ENCODE measurements around the gene HLCS.

Gene HLCS

DNA sequence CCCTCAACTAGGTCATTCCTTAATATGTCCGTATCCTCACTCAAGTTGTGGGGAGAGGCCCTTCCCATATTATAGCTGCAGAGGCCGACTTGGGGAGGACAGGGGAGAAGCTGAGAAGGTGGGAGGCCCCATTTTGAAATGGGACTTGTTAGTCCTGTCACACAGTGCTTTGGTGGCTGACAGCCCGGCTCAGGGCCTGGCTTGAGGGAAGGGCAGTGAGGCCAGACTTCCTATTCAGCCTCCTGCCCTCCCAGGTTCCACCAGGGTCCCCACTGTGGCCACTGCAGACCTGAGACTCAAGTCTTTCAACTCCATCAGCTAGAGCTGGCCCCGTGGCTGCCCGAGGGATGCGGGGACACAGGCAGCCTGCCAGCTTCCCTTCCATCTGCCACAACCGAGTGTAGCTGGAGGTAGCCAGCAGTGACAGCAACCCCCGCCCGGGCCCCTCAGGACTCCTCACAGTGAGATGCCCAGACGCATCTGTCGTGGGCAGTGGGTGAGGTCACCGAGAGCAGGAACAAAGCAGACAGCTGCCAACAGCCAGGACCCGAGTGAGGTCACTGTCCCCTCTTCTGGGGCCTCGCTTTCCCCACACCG lies 230.6 kb downstream of the HLCS start:
- no peak for DNase-seq

DNA sequence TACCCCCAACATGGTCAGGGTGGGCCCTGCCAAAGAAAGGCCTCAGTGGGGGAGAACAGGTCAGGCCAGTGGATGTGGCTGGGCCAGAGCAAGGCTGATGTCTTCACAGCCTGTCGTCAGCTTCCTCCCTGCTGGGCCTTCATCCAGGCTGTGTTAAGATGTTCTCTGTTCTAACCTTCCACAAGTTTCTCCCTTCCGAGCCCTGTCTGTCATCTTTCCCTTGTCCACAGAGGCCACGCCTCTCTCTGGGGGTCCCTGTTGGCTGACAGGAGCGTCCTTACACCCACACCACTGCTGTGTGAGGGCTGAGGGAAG lies 231.3 kb downstream of the HLCS start:
- DNase-seq: no peak

DNA sequence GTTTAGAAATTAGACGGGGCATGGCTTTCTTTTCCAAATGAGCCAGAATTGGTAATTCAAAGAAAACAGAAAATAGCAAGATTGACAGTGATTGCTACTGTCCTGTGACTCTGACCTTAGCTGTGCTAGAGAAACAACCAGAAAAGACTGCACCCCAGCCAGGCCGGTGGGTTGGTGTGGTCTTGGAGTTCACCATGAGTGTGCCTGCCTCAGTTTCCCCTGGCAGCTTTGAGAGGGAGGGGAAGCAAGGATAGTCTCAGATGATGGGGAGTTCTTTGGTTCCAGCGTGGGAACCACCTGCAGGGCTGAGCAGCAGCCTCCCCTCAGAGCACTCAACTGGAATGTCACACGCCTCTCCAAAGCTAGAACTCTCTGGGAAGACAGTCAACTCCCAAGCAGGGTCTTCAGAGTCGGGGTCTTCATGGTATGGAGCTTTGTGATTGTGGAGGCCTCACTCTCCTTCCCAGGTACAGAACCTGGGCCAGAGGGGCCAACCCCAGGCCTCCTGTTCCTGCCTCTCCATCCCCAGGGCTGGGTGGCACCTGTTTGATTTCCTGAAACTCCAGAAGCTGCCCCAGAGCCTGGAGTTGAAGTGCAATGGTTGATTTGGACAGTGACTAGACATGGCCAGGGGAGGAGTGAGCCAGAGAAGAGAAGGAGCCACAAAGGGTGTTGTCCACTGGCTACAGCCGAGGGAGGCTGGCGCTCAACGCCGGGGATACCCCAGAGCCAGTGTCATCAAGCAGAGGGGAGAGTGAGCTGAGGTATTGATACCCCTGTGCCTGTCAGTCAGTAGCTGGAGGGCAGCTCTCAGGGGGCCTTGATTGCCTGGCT lies 231.9 kb downstream of the HLCS start:
- DNase-seq: no peak

DNA sequence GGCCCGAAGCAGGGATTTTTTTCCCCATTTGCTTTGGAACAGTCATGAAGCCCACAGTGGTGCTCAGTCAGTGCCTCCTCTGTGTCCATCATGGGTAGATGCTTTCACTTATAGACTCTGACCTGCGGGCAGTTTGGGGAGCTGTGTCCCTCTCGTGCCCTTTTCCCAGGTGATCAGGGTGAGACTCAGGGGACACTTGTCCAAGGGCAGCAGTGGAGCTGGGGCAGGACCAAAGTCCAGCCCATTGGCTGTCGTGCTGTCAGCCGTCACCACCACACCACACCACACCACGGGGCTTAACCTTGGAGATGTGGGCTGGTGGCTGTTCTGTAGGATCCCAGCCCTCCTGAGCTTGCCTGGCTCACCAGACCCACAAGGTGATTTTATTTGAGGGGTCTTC lies 232.6 kb downstream of the HLCS start:
- DNase-seq: no peak

DNA sequence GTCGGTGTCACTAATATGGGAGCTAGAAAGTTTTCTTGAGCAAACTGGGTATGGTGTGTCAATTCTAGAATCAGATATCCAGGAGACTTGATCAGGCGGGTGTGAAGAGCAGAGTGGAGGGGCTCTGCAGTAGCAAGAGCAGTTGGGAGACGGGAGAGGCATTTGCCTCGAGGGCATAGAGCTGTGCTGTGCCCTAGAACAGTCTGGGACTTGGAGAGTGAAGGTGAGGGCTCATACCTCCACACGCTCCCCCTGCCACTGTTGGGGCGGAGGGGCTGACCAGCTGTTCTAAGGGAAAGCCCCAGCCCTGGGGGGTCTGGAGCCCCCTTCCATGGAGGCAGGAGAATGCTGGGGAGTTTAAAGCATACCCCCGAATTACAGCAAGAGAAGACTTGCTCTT lies 233.7 kb downstream of the HLCS start:
- no peak for DNase-seq

DNA sequence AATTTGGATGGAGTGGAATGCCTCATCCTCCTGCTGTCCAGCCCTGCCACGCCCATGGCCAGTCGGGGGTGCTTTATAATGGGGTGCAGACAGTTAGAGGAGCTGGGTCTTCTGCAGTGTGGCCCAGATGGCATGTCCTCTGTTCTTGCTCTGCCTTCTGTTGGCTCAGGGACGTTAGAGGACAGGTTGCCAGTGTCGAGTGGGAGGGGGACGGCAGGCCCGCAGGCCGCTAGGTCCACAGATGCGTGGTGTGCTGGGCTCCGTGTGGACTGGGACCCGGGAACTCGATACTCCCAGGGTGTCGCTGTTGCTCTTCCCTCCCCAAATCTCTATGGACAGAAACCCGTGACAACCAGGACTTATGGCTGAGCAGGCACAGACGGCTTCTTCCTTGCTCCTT lies 234.3 kb downstream of the HLCS start:
- no peak for DNase-seq

DNA sequence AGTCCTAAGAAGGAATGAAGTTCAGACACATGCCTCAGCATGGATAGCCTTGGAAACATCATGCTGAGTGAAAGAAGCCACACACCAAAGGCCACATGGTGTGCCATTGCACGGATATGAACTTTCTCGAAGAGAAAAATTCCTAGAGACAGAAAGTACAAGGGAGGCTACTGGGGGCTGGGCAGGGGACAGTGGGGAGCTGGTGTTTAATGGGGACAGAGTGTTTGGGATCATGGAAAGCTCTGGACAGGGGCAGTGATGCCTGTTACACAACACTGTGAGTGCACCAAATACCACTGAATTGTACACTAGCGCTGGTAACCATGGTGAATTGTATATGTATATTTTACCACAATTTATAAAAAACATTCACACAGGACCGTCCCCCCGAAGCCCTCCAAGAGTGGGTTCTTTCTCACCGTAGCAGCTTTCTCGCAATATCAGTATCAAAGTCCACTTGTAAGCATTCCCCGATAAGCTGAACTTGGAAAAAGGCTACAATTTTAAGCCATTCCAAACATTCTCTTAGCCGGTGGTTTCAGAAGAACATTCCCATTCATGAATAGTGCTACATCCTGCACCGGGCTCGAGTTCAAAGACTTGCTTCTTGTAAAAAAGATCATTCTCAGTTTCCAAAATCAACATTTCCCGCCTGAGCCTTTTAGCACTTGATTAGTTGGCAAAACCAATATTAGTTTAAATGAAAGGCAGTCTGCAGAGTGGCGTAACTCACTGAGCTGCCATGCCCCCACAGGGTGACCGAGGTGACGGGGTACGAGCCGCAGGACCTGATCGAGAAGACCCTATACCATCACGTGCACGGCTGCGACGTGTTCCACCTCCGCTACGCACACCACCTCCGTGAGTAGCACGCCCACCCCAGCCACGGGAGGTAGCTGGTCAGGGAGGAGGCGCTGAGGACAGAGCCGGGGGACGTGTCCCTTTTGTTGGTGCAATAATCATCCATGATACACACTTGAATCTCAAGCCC lies 235.9 kb downstream of the HLCS start:
- DNase-seq: no peak

DNA sequence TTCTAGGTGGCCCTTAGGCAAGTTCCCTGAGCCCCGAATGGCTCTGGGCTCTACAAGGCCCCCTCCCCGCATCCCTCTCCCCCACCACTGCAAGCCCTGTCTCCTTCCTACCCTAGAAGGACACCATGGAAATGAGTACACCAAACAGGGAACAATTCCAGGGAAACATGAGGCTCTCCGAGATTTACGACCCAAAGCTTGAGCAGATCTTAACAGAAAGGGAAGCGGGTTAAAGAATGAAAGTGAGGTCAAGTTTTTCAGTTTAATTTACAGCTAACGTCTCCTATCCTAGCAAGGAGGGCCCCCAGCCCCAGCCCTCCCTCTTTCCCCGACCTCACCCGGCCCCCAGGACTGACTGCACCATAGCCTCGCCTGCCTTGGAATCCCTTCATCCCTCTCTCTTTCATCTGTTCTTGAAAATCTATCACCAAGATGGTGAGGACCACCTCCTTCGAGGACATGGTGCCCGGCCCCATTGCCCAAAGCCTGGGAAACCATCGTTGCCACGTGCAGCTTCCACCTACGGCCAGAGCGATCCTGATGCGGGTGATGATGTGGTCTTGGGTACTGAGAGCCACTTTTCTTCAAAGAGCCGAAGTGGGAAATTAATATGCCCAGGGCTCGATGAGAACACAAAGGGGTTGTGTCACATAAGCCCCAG lies 237.0 kb downstream of the HLCS start:
- no peak for DNase-seq

DNA sequence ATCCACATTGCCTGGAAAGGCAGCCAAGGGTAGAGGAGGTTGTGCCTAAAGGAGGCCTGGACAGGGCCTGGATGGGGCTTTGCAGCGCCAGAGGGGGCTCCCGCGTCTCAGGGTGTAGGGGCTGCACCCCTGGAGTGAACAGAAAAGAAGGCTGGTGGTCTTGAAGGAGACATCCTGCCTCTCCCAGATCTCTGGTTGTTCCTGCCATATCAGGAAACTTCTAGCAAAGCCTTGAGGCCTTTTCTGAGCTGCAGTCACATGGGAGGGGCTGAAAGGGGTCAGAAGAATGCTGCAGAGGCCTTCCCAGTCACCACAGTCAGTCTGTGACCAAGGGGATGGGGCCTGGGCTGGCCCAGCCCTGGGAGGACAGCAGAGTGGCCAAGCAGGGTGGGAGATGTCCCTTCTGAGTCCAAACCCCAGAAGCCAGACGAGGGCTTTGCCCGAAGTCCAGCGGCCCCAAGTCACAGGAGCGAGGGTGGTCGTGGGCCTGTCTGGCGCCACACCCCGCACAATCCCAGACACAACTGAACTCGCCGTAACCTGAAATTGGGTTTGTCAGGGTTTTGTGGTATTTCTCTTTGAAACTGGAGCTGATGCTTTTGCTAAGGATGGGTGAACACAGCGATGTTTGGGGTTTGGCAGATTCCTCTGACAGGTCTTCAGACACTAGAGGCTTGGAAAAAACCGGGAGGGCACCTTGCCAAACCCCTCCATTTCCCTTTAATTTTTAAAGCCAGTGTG lies 237.9 kb downstream of the HLCS start:
- DNase-seq: no peak

DNA sequence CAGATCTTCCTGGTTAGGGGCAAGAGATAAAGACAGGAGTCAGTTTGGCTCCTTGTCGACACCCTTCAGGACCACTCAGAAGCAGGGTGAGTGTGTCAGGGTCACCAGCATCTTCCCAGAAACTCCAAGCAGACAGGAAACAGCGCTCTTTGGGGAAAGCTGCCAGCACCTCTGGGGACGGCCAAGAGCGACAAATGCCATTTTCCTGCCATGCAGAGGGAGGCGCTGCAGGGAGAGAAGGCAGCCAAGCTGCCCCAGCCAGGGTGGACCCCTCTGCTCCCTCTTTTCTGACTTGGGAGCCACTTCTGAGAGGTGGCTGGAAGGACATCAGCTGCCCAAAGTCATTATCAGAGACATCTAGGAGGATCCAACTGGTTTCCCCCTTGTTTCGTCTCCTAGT lies 238.6 kb downstream of the HLCS start:
- no peak for DNase-seq

DNA sequence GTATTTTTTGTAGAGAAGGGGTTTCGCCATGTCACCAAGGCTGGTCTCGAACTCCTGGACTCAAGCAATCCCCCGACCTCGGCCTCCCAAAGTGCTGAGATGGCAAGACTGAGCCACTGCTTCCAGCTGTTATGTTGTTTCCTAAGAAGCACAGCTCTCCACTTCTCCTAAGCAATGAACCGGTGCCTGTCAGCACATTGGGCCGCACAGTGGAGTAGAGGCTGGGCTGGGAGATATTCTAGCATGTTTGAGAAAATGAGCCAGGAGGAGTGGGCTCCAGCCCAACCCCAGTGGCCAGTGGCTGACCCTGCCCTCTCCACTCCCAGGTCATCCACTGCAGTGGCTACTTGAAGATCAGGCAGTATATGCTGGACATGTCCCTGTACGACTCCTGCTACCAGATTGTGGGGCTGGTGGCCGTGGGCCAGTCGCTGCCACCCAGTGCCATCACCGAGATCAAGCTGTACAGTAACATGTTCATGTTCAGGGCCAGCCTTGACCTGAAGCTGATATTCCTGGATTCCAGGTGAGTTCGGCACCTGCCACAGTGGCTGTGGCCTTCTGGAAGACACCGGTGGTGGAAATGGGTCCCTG lies 240.6 kb downstream of the HLCS start:
- DNase-seq: no peak

DNA sequence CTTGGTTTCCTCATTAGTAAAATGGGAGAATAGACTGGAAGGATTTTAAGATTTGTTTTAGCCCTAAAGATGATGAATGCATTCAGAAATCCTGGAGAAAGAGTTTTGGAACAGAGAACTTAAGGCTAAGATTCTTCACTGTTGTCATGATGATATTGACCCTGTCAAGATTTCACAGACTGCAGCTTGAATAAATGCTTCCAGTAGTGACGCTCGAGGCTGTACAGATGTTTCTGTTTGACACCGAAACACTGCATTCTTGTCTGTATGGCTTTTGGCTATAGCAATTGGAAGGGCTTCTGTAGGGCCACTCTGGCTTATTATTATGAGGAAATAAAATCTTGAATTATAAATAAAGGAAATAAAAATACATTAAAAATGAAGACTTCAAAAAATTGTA lies 241.8 kb downstream of the HLCS start:
- no peak for DNase-seq

DNA sequence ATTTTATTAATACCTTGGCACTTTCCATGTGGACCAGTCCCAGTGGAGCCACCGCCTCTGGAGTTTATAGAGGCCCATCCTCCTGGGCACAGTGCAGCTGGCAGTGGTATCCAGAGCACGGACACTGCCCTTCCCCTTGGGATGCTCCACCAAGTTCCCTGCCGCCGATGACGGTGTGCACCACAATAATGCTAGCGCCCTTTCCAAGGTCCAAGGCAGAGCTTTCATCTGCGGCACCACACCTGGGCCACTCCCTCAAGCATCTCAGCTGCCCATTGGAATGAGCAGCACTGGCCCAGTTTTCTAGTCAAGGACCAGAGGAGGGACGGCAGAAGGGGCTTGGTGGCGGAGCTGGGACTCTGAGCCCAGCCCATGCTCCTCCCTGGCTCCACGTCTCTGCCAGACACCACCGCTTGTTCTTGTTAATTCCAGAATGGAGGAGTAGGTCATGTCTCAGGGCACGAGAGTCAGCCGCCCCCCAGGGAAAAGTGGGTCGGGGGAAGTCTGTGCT lies 243.0 kb downstream of the HLCS start:
- DNase-seq: no peak

DNA sequence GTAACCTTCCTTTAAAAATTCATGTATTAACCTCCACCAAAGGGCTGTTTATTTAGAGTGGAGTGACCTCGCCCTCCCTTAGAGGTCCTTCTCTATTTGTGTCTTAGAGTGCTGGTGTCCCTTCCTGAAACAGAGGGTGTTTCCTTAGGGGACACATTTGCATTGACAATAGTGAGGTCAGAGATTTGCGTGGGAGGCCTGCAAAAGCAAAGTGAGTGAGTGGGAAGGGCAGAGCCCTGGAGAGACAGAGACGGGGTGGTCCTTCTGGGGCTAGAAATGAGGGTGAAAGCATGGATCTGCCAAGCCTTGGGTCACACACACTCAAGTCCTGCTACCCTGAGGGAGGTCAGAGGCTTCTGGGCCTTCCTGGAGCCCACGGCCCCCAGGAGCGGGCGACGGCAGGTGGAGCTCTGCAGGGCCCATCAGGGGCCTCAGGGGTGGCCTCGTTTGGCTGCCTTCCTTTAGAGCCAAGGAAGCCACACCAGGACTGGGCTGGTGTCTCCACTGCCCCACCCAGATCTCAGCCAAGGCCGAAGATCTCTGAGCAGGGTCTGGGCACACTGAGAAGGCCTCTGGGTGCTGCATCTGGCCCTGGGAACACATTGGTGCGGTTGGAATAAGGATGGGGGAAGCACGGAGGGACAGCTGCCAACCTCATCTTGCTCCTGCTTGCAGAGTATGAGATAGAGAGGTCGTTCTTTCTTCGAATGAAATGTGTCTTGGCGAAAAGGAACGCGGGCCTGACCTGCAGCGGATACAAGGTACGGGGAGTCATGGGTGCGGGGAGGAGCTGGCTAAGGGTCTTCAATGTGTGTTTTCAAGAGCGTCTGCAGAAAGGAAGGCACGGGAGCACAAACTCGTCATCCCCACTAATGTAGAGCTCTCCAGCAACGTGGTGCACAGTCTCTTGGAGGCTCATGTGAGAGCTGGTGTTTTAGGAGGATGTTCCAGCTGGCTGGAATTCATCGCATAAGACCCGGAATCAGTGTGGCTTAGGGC lies 243.8 kb downstream of the HLCS start:
- no peak for DNase-seq

DNA sequence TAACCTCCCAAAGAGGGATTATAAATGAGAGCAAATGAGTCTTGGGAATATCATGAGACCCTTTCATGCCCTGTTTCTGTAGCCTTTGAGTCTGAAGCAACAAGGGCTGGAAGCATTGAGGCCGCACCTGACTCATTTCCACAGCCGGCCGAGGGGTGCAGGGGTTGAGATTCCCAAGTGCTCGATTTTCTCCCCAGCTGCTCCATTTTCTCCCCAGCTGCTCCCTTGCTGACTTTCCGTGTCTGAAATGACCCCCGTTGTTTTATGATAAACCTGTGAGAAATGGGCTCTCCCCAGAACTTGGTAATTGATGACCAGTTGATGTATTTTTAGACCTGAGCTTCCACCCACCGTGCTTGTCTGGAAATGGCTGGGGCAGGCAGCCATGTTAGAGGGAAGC lies 244.7 kb downstream of the HLCS start:
- no peak for DNase-seq

DNA sequence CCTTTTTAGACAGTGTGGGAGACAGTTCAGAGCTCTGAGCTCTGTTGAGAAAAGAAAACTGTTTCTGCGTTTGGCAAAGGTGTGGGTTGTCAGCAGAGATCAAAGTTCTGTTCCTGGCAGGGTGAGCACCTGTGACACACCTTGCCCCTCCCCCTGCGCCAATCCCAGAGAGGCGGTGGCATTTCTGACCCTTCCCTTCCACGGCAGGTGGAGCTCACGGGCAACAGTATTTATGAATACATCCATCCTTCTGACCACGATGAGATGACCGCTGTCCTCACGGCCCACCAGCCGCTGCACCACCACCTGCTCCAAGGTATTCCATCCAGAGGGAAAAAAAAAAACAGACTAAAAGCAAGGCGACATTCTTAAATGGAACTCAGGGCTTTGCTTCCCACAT lies 246.9 kb downstream of the HLCS start:
- DNase-seq: no peak

DNA sequence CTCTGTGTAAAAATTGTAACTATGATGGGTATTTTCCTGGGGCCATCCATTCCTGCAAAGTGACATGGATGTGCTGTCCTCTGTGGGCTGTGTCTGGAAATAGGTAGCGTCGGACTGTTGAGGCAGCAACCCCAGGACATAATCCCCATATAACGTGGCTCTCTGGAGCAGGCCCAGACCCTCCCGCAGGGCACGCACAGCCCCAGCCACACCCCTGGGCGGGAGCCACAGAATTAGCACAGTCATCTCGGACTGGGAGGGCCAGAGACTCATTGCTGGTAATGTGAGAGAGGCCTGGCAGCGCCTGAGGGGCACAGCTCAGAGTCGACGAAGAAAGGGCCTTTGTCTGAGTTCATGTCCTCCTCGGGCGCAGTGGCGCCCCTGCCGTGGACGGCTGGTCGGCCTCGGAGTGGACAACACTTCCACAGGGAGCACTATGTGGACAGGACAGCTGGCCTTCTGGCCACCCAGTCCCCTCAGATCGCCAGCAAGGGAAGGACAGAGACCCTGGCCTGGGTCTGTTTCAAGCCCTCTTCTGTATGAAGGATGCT lies 247.4 kb downstream of the HLCS start:
- DNase-seq: no peak

DNA sequence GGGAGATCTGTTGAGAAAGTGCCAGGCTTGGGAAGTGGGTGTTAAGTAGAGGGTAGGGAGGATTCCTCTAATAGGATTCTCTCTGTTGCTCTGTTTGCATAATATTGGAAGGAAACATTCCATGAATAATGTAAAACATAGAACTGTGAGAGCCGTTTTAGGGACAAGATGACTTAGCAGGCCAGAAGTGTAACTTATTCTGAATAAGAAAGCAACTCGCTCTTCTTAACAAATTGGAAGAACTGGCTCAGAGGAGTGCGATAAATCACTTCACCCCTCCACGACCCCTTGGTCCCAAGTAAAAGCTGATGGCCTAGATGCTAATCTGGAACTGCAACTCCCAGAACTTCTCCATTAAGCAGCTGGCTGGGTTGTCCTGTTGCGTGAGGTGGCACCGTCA lies 248.5 kb downstream of the HLCS start:
- no peak for DNase-seq

DNA sequence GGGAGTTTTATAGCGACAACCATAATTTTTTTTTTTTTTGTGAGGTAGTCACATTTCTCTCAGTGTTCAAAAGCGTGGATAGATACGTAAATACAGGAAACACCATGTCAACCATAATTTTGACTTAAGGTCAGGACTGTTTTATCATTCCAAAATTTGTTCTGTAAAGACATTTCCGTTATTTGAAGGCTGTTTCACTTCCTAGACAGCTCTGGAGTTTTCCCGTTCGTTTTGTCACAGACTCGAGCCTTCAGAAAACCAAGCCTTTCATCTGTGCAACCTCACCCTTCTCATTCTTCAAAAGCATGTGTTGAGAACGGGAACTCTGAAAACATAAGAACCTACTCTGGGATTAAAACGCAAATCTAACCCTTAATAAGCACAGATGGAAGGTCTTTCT lies 249.6 kb downstream of the HLCS start:
- DNase-seq: no peak

DNA sequence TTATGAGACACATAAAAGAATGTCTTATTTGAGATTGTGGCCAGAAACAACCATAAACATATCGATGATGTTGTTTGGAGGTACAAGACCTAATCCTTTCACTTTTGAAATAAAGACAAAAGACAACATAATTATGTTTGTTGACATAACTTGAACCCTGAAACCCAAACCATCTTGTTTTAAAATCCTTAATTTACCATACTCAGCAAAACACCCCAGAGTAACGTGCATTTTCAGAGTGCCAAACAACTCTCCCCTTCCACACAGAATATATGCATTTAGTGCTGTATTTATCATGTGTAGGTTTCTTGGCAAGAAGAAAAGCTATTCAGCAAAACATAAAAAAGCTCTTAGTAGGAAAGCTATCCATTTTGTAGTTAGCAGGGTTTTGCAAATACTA lies 250.1 kb downstream of the HLCS start:
- DNase-seq: no peak

Data from activated T-cell treated with anti-CD3 and anti-CD28 coated beads for 4 hours (primary cell).